Natural killer cell (primary cell): ENCODE data around the gene CD70. TPM values are rescaled to one million over a fixed set of nuclear protein-coding genes. Genes with fewer than 3 reads are reported as not detected.

Experiments
- ATAC-seq, 3 donors: fragments of 150-1000 bp in 2 of 3; fragments of 200-7000 bp in 1 of 3; cut with Tn5 transposase; 1 replicate in 1 of 3; 2 replicates in 2 of 3; pipeline ENCODE4 v1.10.0; 2021; ENCODE audit warnings: mild to moderate bottlenecking in 2 of 3, moderate library complexity in 2 of 3
- DNase-seq, 2 donors: peaks; one replicate each; pipeline versions ENCODE4 v3.0.0 to v3.0.0-alpha.2; 2013 to 2021; ENCODE audit warnings: mixed read lengths in 1 of 2
- H3K27ac ChIP-seq: one replicate; pipeline ENCODE4 v1.5.1; 2013; ENCODE audit warnings: mild to moderate bottlenecking, low read length
- H3K27me3 ChIP-seq: one replicate; pipeline ENCODE4 v1.6.1; 2013; ENCODE audit warnings: low read length; ENCODE audit not compliant: control insufficient read depth, insufficient read depth
- H3K36me3 ChIP-seq: one replicate; pipeline ENCODE4 v1.6.1; 2013; ENCODE audit warnings: low read length; ENCODE audit not compliant: control insufficient read depth, insufficient read depth
- H3K4me1 ChIP-seq: one replicate; pipeline ENCODE4 v1.6.1; 2013; ENCODE audit warnings: low read length; ENCODE audit not compliant: control insufficient read depth, insufficient read depth
- H3K4me3 ChIP-seq: one replicate; pipeline ENCODE4 v1.5.1; 2013; ENCODE audit warnings: low read length
- H3K9me3 ChIP-seq: one replicate; pipeline ENCODE4 v1.6.1; 2013; ENCODE audit warnings: low read length; ENCODE audit not compliant: control insufficient read depth, insufficient read depth
- H3K27ac Mint-ChIP-seq, 2 donors: one replicate each; pipeline ENCODE4 v1.8.0; 2022; ENCODE audit warnings: mild to moderate bottlenecking in 2 of 2, mixed read lengths in 2 of 2, moderate library complexity in 1 of 2
- H3K27me3 Mint-ChIP-seq, 2 donors: one replicate each; pipeline ENCODE4 v1.8.0; 2022; ENCODE audit warnings: low read depth in 2 of 2, mixed read lengths in 2 of 2
- H3K36me3 Mint-ChIP-seq: one replicate; pipeline ENCODE4 v1.8.0; 2022; ENCODE audit warnings: mixed read lengths
- H3K4me1 Mint-ChIP-seq, 2 donors: one replicate each; pipeline ENCODE4 v1.8.0; 2022; ENCODE audit warnings: mixed read lengths in 2 of 2
- H3K4me3 Mint-ChIP-seq: one replicate; pipeline ENCODE4 v1.8.0; 2022; ENCODE audit warnings: mild to moderate bottlenecking, moderate library complexity, mixed read lengths
- H3K9me3 Mint-ChIP-seq, 2 donors: one replicate each; pipeline ENCODE4 v1.8.0; 2022; ENCODE audit warnings: mixed read lengths in 2 of 2
- CTCF ChIP-seq: fragments of 200-600 bp; IDR thresholded peaks from one replicate; pipeline ENCODE4 v1.8.0; 2022; ENCODE audit warnings: antibody characterized with exemption
- whole genome bisulfite sequencing: methylation state at CpG from one replicate; pipeline ENCODE4 v1.1.7; 2013; ENCODE audit warnings: missing lambda C conversion rate; ENCODE audit not compliant: insufficient coverage; 5-methylcytosine and 5-hydroxymethylcytosine counted together
- intact Hi-C: fragments of 100-400 bp; cut with micrococcal nuclease; formaldehyde crosslinking; loops from one replicate; pipeline ENCODE4 v1.14.2; 2022
- total RNA-seq, 4 donors: library from RNA; stranded (reverse); fragments of 120-200 nt in 1 of 4; gene quantifications; one replicate each; pipeline versions ENCODE4 v1.2.3 to v1.2.4, GENCODE V29; 2013 to 2022

The CD70 gene
- total RNA-seq, 3 donors from 2014 or later (not counting 1 experiment from before 2014, with no cell fraction given): 0.52 to 1.2 (median 1.2) TPM

- H3K27me3 ChIP-seq: no peaks in the 10 kb centered on the region
- H3K36me3 Mint-ChIP-seq: no peaks in the 10 kb centered on the region
- H3K27me3 Mint-ChIP-seq: no peaks in the 10 kb centered on the region
- no peak for DNase-seq
- no peak overlapping the region for H3K27ac ChIP-seq
- no peaks in the 10 kb centered on the region for H3K9me3 ChIP-seq
- ATAC-seq: no peak
- no peaks in the 10 kb centered on the region for H3K4me1 Mint-ChIP-seq
- no peak for TF ChIP-seq CTCF
- H3K4me1 ChIP-seq: peaks cover 10% of the 10 kb centered on the region
- H3K4me3 ChIP-seq: no peak overlapping the region
- no peaks in the 10 kb centered on the region for H3K36me3 ChIP-seq
- H3K4me3 Mint-ChIP-seq: no peak overlapping the region
- H3K27ac Mint-ChIP-seq: no peak overlapping the region
- 94% methylated on average over 7 of the region's 7 CpGs for WGBS
- H3K9me3 Mint-ChIP-seq: no peaks in the 10 kb centered on the region
- intact Hi-C loops: no loop called here
These were observed 11.3 kb downstream of the CD70 start for GRCh38 chr19:6579450-6580178.

GRCh38 chr19:6577476-6578125 lies 13.3 kb downstream of the CD70 start:
- H3K27ac Mint-ChIP-seq: no peak overlapping the region
- Histone ChIP-seq H3K9me3 (no peaks in the 10 kb centered on the region), H3K36me3 (no peaks in the 10 kb centered on the region), H3K27ac (peak overlapping the region; percentile 15), H3K4me3 (no peak overlapping the region), H3K27me3 (no peaks in the 10 kb centered on the region), H3K4me1 (peaks cover 10% of the 10 kb centered on the region)
- no peaks in the 10 kb centered on the region for H3K36me3 Mint-ChIP-seq
- intact Hi-C loops: no loop called here
- H3K27me3 Mint-ChIP-seq: no peaks in the 10 kb centered on the region
- H3K4me1 Mint-ChIP-seq: no peaks in the 10 kb centered on the region
- WGBS: 44% methylated on average over 5 of the region's 5 CpGs
- no peaks in the 10 kb centered on the region for H3K9me3 Mint-ChIP-seq
- peak in 2 of 3 donors; percentile 26 to 58 for ATAC-seq
- TF ChIP-seq CTCF: no peak
- no peak overlapping the region for H3K4me3 Mint-ChIP-seq
- no peak for DNase-seq

GRCh38 chr19:6576869-6577475 lies 14.0 kb downstream of the CD70 start:
- H3K27ac ChIP-seq: peak overlapping the region; percentile 15
- H3K4me3 ChIP-seq: no peak overlapping the region
- no peak for TF ChIP-seq CTCF
- intact Hi-C loops: no loop called here
- Mint-ChIP-seq H3K27me3 (peaks cover 0 to 3% of the 10 kb centered on the region in 2 donors), H3K27ac (no peak overlapping the region), H3K4me3 (no peak overlapping the region), H3K36me3 (no peaks in the 10 kb centered on the region), H3K4me1 (no peaks in the 10 kb centered on the region), H3K9me3 (no peaks in the 10 kb centered on the region)
- no peak for DNase-seq
- H3K27me3 ChIP-seq: peaks cover 4% of the 10 kb centered on the region
- no peaks in the 10 kb centered on the region for H3K36me3 ChIP-seq
- H3K9me3 ChIP-seq: no peaks in the 10 kb centered on the region
- 76% methylated on average over 5 of the region's 5 CpGs for WGBS
- H3K4me1 ChIP-seq: peaks cover 10% of the 10 kb centered on the region
- ATAC-seq: no peak
